ENCODE data around the gene PRKCA. TPM values are rescaled to one million over a fixed set of nuclear protein-coding genes. Genes with fewer than 3 reads are reported as not detected.

PRKCA gene
- total RNA-seq, 1 experiment from 2014 or later = 29.5 TPM

GRCh38 chr17:66469890-66470289 is 167.5 kb downstream of the PRKCA start:
- TF ChIP-seq, protein P1, sequence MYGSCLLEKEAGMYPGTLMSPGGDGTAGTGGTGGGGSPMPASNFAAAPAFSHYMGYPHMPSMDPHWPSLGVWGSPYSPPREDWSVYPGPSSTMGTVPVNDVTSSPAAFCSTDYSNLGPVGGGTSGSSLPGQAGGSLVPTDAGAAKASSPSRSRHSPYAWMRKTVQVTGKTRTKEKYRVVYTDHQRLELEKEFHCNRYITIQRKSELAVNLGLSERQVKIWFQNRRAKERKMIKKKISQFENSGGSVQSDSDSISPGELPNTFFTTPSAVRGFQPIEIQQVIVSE (CRISPR knock-in tag; IDR thresholded peaks at IDR 0.05; ENCODE audit: borderline replicate concordance) = no peak
- TF ChIP-seq, protein P2, sequence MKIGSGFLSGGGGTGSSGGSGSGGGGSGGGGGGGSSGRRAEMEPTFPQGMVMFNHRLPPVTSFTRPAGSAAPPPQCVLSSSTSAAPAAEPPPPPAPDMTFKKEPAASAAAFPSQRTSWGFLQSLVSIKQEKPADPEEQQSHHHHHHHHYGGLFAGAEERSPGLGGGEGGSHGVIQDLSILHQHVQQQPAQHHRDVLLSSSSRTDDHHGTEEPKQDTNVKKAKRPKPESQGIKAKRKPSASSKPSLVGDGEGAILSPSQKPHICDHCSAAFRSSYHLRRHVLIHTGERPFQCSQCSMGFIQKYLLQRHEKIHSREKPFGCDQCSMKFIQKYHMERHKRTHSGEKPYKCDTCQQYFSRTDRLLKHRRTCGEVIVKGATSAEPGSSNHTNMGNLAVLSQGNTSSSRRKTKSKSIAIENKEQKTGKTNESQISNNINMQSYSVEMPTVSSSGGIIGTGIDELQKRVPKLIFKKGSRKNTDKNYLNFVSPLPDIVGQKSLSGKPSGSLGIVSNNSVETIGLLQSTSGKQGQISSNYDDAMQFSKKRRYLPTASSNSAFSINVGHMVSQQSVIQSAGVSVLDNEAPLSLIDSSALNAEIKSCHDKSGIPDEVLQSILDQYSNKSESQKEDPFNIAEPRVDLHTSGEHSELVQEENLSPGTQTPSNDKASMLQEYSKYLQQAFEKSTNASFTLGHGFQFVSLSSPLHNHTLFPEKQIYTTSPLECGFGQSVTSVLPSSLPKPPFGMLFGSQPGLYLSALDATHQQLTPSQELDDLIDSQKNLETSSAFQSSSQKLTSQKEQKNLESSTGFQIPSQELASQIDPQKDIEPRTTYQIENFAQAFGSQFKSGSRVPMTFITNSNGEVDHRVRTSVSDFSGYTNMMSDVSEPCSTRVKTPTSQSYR (CRISPR knock-in tag; IDR thresholded peaks at IDR 0.05) = no peak
- TF ChIP-seq HMGA2 (CRISPR knock-in tag; IDR thresholded peaks at IDR 0.05) = no peak
- no peak for TF ChIP-seq AFF4 (CRISPR knock-in tag; IDR thresholded peaks at IDR 0.05; ENCODE audit: borderline replicate concordance)
- TF ChIP-seq ZNF396 (CRISPR knock-in tag; IDR thresholded peaks at IDR 0.05; ENCODE audit: borderline replicate concordance) = no peak
- no peak for TF ChIP-seq ZNF232 (CRISPR knock-in tag; IDR thresholded peaks at IDR 0.05)
- TF ChIP-seq ZBTB21 (CRISPR knock-in tag; IDR thresholded peaks at IDR 0.05; ENCODE audit: borderline replicate concordance) = no peak
- TF ChIP-seq, protein P3, sequence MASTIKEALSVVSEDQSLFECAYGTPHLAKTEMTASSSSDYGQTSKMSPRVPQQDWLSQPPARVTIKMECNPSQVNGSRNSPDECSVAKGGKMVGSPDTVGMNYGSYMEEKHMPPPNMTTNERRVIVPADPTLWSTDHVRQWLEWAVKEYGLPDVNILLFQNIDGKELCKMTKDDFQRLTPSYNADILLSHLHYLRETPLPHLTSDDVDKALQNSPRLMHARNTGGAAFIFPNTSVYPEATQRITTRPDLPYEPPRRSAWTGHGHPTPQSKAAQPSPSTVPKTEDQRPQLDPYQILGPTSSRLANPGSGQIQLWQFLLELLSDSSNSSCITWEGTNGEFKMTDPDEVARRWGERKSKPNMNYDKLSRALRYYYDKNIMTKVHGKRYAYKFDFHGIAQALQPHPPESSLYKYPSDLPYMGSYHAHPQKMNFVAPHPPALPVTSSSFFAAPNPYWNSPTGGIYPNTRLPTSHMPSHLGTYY (CRISPR knock-in tag; IDR thresholded peaks at IDR 0.05) = no peak
- no peak for TF ChIP-seq SMAD4 (CRISPR knock-in tag; IDR thresholded peaks at IDR 0.05)
- TF ChIP-seq NR2C2 (CRISPR knock-in tag; IDR thresholded peaks at IDR 0.05) = no peak
- no peak for TF ChIP-seq JUN (CRISPR knock-in tag; IDR thresholded peaks at IDR 0.05)
- no peak for TF ChIP-seq ETV6 (CRISPR knock-in tag; IDR thresholded peaks at IDR 0.05)
- Mint-ChIP-seq H3K4me1 (peaks cover 78% of the 10 kb centered on the region), H3K27ac (no peak overlapping the region), H3K27me3 (ENCODE audit: low read depth) (no peaks in the 10 kb centered on the region), H3K36me3 (no peaks in the 10 kb centered on the region), H3K9me3 (no peaks in the 10 kb centered on the region), H3K4me3 (no peak overlapping the region)
- POLR2A ChIA-PET = no interaction called here
- CTCF ChIA-PET = interaction anchor here (0.6 to 1.5 kb wide), 2 partner anchors 10 to 14 kb away, joined by 3 to 5 read pairs; no protein-coding TSS in a partner anchor
- DNase-seq (ENCODE audit: low spot score) (no peak), ATAC-seq (no peak)

GRCh38 chr17:66472123-66472522 is 169.7 kb downstream of the PRKCA start:
- peaks cover 82% of the 10 kb centered on the region for H3K4me1 Mint-ChIP-seq
- POLR2A ChIA-PET = no interaction called here
- no peak overlapping the region for H3K27ac Mint-ChIP-seq
- no peak overlapping the region for H3K4me3 Mint-ChIP-seq
- CTCF ChIA-PET = interaction anchor here (1.4 kb wide), 1 partner anchor 69 kb away, joined by 3 read pairs; no protein-coding TSS in a partner anchor
- ATAC-seq = no peak
- H3K9me3 Mint-ChIP-seq = no peaks in the 10 kb centered on the region
- H3K36me3 Mint-ChIP-seq = no peaks in the 10 kb centered on the region
- H3K27me3 Mint-ChIP-seq (ENCODE audit: low read depth) = no peaks in the 10 kb centered on the region
- no peak for DNase-seq (ENCODE audit: low spot score)
- TF ChIP-seq, protein P4, sequence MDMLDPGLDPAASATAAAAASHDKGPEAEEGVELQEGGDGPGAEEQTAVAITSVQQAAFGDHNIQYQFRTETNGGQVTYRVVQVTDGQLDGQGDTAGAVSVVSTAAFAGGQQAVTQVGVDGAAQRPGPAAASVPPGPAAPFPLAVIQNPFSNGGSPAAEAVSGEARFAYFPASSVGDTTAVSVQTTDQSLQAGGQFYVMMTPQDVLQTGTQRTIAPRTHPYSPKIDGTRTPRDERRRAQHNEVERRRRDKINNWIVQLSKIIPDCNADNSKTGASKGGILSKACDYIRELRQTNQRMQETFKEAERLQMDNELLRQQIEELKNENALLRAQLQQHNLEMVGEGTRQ (CRISPR knock-in tag; IDR thresholded peaks at IDR 0.05) = no peak
- TF ChIP-seq NFE2L1 (CRISPR knock-in tag; IDR thresholded peaks at IDR 0.05) (no peak), TCF7 (CRISPR knock-in tag; IDR thresholded peaks at IDR 0.05; ENCODE audit: low read depth) (no peak), PRDM15 (CRISPR knock-in tag; IDR thresholded peaks at IDR 0.05) (no peak)
- TF ChIP-seq, protein P5, sequence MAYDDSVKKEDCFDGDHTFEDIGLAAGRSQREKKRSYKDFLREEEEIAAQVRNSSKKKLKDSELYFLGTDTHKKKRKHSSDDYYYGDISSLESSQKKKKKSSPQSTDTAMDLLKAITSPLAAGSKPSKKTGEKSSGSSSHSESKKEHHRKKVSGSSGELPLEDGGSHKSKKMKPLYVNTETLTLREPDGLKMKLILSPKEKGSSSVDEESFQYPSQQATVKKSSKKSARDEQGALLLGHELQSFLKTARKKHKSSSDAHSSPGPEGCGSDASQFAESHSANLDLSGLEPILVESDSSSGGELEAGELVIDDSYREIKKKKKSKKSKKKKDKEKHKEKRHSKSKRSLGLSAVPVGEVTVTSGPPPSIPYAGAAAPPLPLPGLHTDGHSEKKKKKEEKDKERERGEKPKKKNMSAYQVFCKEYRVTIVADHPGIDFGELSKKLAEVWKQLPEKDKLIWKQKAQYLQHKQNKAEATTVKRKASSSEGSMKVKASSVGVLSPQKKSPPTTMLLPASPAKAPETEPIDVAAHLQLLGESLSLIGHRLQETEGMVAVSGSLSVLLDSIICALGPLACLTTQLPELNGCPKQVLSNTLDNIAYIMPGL (CRISPR knock-in tag; IDR thresholded peaks at IDR 0.05) = no peak
- TF ChIP-seq, protein P2 (CRISPR knock-in tag; IDR thresholded peaks at IDR 0.05) = no peak

Data from WTC11 (cell line).